ENCODE measurements around the gene MED22.
A peak's percentile ranks its signal among the peaks of the same experiment; 100 is the strongest.
"Not testable (repeated sequence)": the region's sequence is repeated elsewhere in the genome, so short reads cannot be mapped to it uniquely, and the experiment has no call there.

MED22 gene

DNA sequence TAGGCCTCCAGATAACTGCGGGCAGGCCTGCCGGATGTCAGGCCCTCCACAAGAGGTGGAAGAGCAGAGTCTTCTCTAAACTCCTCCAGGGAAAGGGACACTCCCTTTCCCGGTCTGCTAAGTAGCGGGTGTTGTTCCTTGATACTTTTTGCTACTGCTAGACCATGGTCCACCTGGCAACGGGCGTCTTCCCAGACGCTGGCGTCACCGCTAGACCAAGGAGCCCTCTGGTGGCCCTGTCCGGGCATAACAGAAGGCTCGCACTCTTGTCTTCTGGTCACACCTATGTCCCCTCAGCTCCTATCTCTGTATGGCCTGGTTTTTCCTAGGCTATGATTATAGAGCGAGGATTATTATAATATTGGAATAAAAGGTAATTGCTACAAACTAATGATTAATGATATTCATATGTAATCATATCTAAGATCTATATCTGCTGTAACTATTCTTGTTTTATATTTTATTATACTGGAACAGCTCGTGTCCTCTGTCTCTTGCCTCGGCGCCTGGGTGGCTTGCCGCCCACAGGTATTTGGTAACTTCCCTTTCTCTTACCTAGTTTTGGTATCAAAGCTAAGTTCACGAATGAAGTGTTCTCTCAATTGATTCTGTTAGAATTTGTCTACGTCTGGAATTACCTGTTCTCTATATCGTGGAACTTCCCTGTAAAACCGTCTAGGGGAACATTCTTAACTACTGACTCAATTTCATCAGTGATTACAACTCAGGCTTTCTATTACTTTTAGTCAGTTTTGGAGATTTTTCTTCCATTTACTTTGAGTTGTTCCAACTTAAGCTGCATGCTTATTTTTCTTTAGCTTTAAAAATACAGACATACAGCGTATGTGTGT, 18.4 kb downstream of the MED22 start:
- DNase-seq = peak in 1 of 3 donors; percentile 21
- WGBS (ENCODE audit: insufficient coverage) = 66% methylated on average over 13 of the region's 21 CpGs
- peaks cover 18 to 48% (median 34%) of the 10 kb centered on the region in 4 experiments for H3K36me3 ChIP-seq (ENCODE audit: control insufficient read depth in 4 of 4, insufficient read depth in 4 of 4, low read length in 3 of 4)
- not testable (repeated sequence) for H3K4me3 ChIP-seq (ENCODE audit: control insufficient read depth in 1 of 7, extremely low read depth in 1 of 7, insufficient read depth in 4 of 7, low read depth in 2 of 7, low read length in 6 of 7); H3K4me1 ChIP-seq (ENCODE audit: control extremely low read depth in 1 of 4, control insufficient read depth in 4 of 4, insufficient read depth in 4 of 4, low read length in 3 of 4); H3K27ac ChIP-seq (ENCODE audit: insufficient read depth in 1 of 2, low read depth in 1 of 2, low read length in 2 of 2, poor library complexity in 1 of 2, severe bottlenecking in 2 of 2); H3K27me3 ChIP-seq (replicated peaks in 2 of 5; ENCODE audit: control insufficient read depth in 4 of 5, insufficient read depth in 5 of 5, low read length in 4 of 5); H3K9me3 ChIP-seq (ENCODE audit: control extremely low read depth in 1 of 5, control insufficient read depth in 4 of 5, insufficient read depth in 2 of 5, low read depth in 1 of 5, low read length in 4 of 5)
- POLR2A ChIA-PET = interaction anchor here (1.0 to 1.2 kb wide), 2 partner anchors 10 to 91 kb away, joined by 3 read pairs; no protein-coding TSS in a partner anchor
- CTCF ChIA-PET = interaction anchor here (0.8 to 6.5 kb wide), 19 partner anchors 9 to 145 kb away, joined by 3 to 63 read pairs (median 3); partner anchors contain the start of genes SURF1 and SURF2

- POLR2A ChIA-PET = no interaction called here
- Histone ChIP-seq H3K9me3 (ENCODE audit: control extremely low read depth in 1 of 5, control insufficient read depth in 4 of 5, insufficient read depth in 2 of 5, low read depth in 1 of 5, low read length in 4 of 5) (no peaks in the 10 kb centered on the region), H3K4me3 (ENCODE audit: control insufficient read depth in 1 of 7, extremely low read depth in 1 of 7, insufficient read depth in 4 of 7, low read depth in 2 of 7, low read length in 6 of 7) (no peak overlapping the region), H3K27ac (ENCODE audit: insufficient read depth in 1 of 2, low read depth in 1 of 2, low read length in 2 of 2, poor library complexity in 1 of 2, severe bottlenecking in 2 of 2) (no peak overlapping the region), H3K4me1 (ENCODE audit: control extremely low read depth in 1 of 4, control insufficient read depth in 4 of 4, insufficient read depth in 4 of 4, low read length in 3 of 4) (no peaks in the 10 kb centered on the region), H3K27me3 (replicated peaks in 2 of 5; ENCODE audit: control insufficient read depth in 4 of 5, insufficient read depth in 5 of 5, low read length in 4 of 5) (no peaks in the 10 kb centered on the region), H3K36me3 (ENCODE audit: control insufficient read depth in 4 of 4, insufficient read depth in 4 of 4, low read length in 3 of 4) (peaks cover 10 to 34% (median 19%) of the 10 kb centered on the region in 4 experiments)
- WGBS (ENCODE audit: insufficient coverage) = 99% methylated on average over 8 of the region's 10 CpGs
- CTCF ChIA-PET = interaction anchor here (0.8 to 6.5 kb wide), 2 partner anchors 141 to 145 kb away, joined by 3 to 63 read pairs; no protein-coding TSS in a partner anchor
- DNase-seq = no peak
Observed at GRCh38 chr9:133327834-133328484, 20.0 kb downstream of the MED22 start.

GRCh38 chr9:133327021-133327420, 20.9 kb downstream of the MED22 start:
- CTCF ChIA-PET = interaction anchor here (6.5 kb wide), 1 partner anchor 140 kb away, joined by 63 read pairs; no protein-coding TSS in a partner anchor
- H3K4me1 ChIP-seq (ENCODE audit: control extremely low read depth in 1 of 4, control insufficient read depth in 4 of 4, insufficient read depth in 4 of 4, low read length in 3 of 4); H3K27ac ChIP-seq (ENCODE audit: insufficient read depth in 1 of 2, low read depth in 1 of 2, low read length in 2 of 2, poor library complexity in 1 of 2, severe bottlenecking in 2 of 2); H3K4me3 ChIP-seq (ENCODE audit: control insufficient read depth in 1 of 7, extremely low read depth in 1 of 7, insufficient read depth in 4 of 7, low read depth in 2 of 7, low read length in 6 of 7); H3K27me3 ChIP-seq (replicated peaks in 2 of 5; ENCODE audit: control insufficient read depth in 4 of 5, insufficient read depth in 5 of 5, low read length in 4 of 5); DNase-seq; H3K9me3 ChIP-seq (ENCODE audit: control extremely low read depth in 1 of 5, control insufficient read depth in 4 of 5, insufficient read depth in 2 of 5, low read depth in 1 of 5, low read length in 4 of 5); POLR2A ChIA-PET: not testable (repeated sequence)
- H3K36me3 ChIP-seq (ENCODE audit: control insufficient read depth in 4 of 4, insufficient read depth in 4 of 4, low read length in 3 of 4) = peaks cover 7 to 25% (median 12%) of the 10 kb centered on the region in 4 experiments
- WGBS (ENCODE audit: insufficient coverage) = 96% methylated on average over 5 of the region's 6 CpGs

GRCh38 chr9:133323991-133324703, 23.8 kb downstream of the MED22 start:
- Histone ChIP-seq H3K36me3 (ENCODE audit: control insufficient read depth in 4 of 4, insufficient read depth in 4 of 4, low read length in 3 of 4) (no peaks in the 10 kb centered on the region), H3K27me3 (replicated peaks in 2 of 5; ENCODE audit: control insufficient read depth in 4 of 5, insufficient read depth in 5 of 5, low read length in 4 of 5) (no peaks in the 10 kb centered on the region), H3K27ac (ENCODE audit: insufficient read depth in 1 of 2, low read depth in 1 of 2, low read length in 2 of 2, poor library complexity in 1 of 2, severe bottlenecking in 2 of 2) (no peak overlapping the region), H3K9me3 (ENCODE audit: control extremely low read depth in 1 of 5, control insufficient read depth in 4 of 5, insufficient read depth in 2 of 5, low read depth in 1 of 5, low read length in 4 of 5) (no peaks in the 10 kb centered on the region), H3K4me3 (ENCODE audit: control insufficient read depth in 1 of 7, extremely low read depth in 1 of 7, insufficient read depth in 4 of 7, low read depth in 2 of 7, low read length in 6 of 7) (no peak overlapping the region), H3K4me1 (ENCODE audit: control extremely low read depth in 1 of 4, control insufficient read depth in 4 of 4, insufficient read depth in 4 of 4, low read length in 3 of 4) (no peaks in the 10 kb centered on the region)
- ChIA-PET POLR2A (no interaction called here), CTCF (no interaction called here)
- 98% methylated on average over 12 of the region's 13 CpGs for WGBS (ENCODE audit: insufficient coverage)
- no peak for DNase-seq

DNA sequence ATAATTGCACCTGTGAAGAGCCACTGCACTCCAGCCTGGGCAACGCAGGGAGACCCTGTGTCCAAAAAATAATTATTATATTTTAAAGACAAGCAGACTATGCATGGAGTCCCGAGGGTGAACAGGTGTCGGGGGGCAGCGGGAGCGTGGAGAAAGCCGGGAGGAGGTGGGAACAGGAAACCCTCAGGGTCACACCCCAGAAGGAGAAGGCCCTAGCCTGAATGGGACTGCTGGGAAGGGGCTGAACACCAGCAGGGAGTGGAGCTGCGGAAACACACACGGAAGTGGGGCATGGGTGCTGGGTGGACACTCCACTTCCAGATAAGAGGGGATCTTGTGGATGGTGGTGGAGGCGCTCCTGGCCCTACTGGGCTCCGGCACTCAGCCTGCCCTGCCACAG, 24.7 kb downstream of the MED22 start:
- no peak overlapping the region for H3K4me3 ChIP-seq (ENCODE audit: control insufficient read depth in 1 of 7, extremely low read depth in 1 of 7, insufficient read depth in 4 of 7, low read depth in 2 of 7, low read length in 6 of 7)
- H3K9me3 ChIP-seq (ENCODE audit: control extremely low read depth in 1 of 5, control insufficient read depth in 4 of 5, insufficient read depth in 2 of 5, low read depth in 1 of 5, low read length in 4 of 5) = no peaks in the 10 kb centered on the region
- H3K27me3 ChIP-seq (replicated peaks in 2 of 5; ENCODE audit: control insufficient read depth in 4 of 5, insufficient read depth in 5 of 5, low read length in 4 of 5) = no peaks in the 10 kb centered on the region
- DNase-seq = no peak
- H3K4me1 ChIP-seq (ENCODE audit: control extremely low read depth in 1 of 4, control insufficient read depth in 4 of 4, insufficient read depth in 4 of 4, low read length in 3 of 4) = no peaks in the 10 kb centered on the region
- H3K27ac ChIP-seq (ENCODE audit: insufficient read depth in 1 of 2, low read depth in 1 of 2, low read length in 2 of 2, poor library complexity in 1 of 2, severe bottlenecking in 2 of 2) = no peak overlapping the region
- no peaks in the 10 kb centered on the region for H3K36me3 ChIP-seq (ENCODE audit: control insufficient read depth in 4 of 4, insufficient read depth in 4 of 4, low read length in 3 of 4)
- ChIA-PET POLR2A (no interaction called here), CTCF (no interaction called here)
- 94% methylated on average over 7 of the region's 10 CpGs for WGBS (ENCODE audit: insufficient coverage)

DNA sequence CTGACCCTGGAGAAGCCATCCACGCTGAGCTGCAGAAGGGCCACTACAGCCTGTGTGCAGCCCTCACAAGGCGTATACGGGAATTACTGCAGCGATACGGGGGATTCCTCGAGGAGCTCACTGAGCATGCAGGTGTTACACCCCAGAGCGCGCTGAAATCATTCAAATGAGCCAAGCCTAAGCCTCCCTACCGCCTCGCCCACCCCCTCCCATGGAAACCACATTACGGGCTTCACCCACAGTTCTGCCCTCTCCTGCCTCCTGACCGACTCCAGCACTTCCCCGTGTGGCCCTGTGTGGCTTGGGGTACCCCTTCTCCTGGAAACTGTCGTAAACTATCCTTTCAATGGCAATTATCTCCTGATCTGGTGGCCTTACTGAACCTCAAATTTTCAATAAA, 25.2 kb downstream of the MED22 start:
- no peak overlapping the region for H3K4me3 ChIP-seq (ENCODE audit: control insufficient read depth in 1 of 7, extremely low read depth in 1 of 7, insufficient read depth in 4 of 7, low read depth in 2 of 7, low read length in 6 of 7)
- WGBS (ENCODE audit: insufficient coverage) = 62% methylated on average over 14 of the region's 14 CpGs
- H3K27ac ChIP-seq (ENCODE audit: insufficient read depth in 1 of 2, low read depth in 1 of 2, low read length in 2 of 2, poor library complexity in 1 of 2, severe bottlenecking in 2 of 2) = no peak overlapping the region
- no peaks in the 10 kb centered on the region for H3K36me3 ChIP-seq (ENCODE audit: control insufficient read depth in 4 of 4, insufficient read depth in 4 of 4, low read length in 3 of 4)
- DNase-seq = peak in 1 of 3 donors; percentile 28
- H3K27me3 ChIP-seq (replicated peaks in 2 of 5; ENCODE audit: control insufficient read depth in 4 of 5, insufficient read depth in 5 of 5, low read length in 4 of 5) = no peaks in the 10 kb centered on the region
- POLR2A ChIA-PET = no interaction called here
- CTCF ChIA-PET = interaction anchor here (0.9 kb wide), 1 partner anchor 137 kb away, joined by 3 read pairs; no protein-coding TSS in a partner anchor
- H3K9me3 ChIP-seq (ENCODE audit: control extremely low read depth in 1 of 5, control insufficient read depth in 4 of 5, insufficient read depth in 2 of 5, low read depth in 1 of 5, low read length in 4 of 5) = no peaks in the 10 kb centered on the region
- H3K4me1 ChIP-seq (ENCODE audit: control extremely low read depth in 1 of 4, control insufficient read depth in 4 of 4, insufficient read depth in 4 of 4, low read length in 3 of 4) = no peaks in the 10 kb centered on the region
